Hematopoietic multipotent progenitor cell treated with erythropoietin and hydrocortisone succinate and interleukin-3 and kit ligand, for 4 days (in vitro differentiated cells): Measurements from ENCODE around the gene TPSG1.

ENCODE experiments used
- DNase-seq: peaks from one replicate; pipeline ENCODE4 v3.0.0-alpha.2; 2015

Gene TPSG1

GRCh38 chr16:1174477-1175357 is 50.4 kb downstream of the TPSG1 start:
- no peak for DNase-seq

- no peak for DNase-seq
These were observed 51.1 kb downstream of the TPSG1 start for GRCh38 chr16:1173788-1174451.

GRCh38 chr16:1172651-1173050 is 52.4 kb downstream of the TPSG1 start:
- DNase-seq, result no peak

- no peak for DNase-seq
These were observed 53.1 kb downstream of the TPSG1 start for GRCh38 chr16:1171854-1172428.
